Naive thymus-derived CD4-positive, alpha-beta T cell (primary cell): ENCODE data around the gene IRF2. TPM values are rescaled to one million over a fixed set of nuclear protein-coding genes. Genes with fewer than 3 reads are reported as not detected.
"Not testable (repeated sequence)": the region's sequence is repeated elsewhere in the genome, so short reads cannot be mapped to it uniquely, and the experiment has no call there.

Source experiments
- ATAC-seq: fragments of 150-1000 bp; cut with Tn5 transposase; 2 replicates; pipeline ENCODE4 v1.10.0; 2021; ENCODE audit warnings: mild to moderate bottlenecking, moderate library complexity
- CTCF ChIA-PET: fragments of 350-600 bp; sonication (Branson Sonifier 250); formaldehyde crosslinking; loops from one replicate; lab custom pipeline; 2021; ENCODE audit warnings: antibody characterized with exemption; lab: Charles Lee
- POLR2A ChIA-PET: fragments of 350-600 bp; sonication (Branson Sonifier 250); formaldehyde crosslinking; loops from one replicate; lab custom pipeline; 2021; ENCODE audit warnings: antibody characterized with exemption, inconsistent platforms; lab: Charles Lee
- DNase-seq, 9 donors: peaks; one replicate each; pipeline versions ENCODE4 v3.0.0 to v3.0.0-alpha.2; 2020 to 2022; ENCODE audit warnings: mixed read lengths in 1 of 9
- H3K27ac ChIP-seq: one replicate; pipeline ENCODE4 v1.7.0; 2013; ENCODE audit warnings: mild to moderate bottlenecking, low read depth, low read length, moderate library complexity
- H3K27me3 ChIP-seq, 2 donors: one replicate each; pipeline ENCODE4 v1.7.0; 2013; ENCODE audit warnings: low read length in 2 of 2, mild to moderate bottlenecking in 2 of 2, moderate library complexity in 2 of 2; ENCODE audit not compliant: control insufficient read depth in 2 of 2, insufficient read depth in 2 of 2
- H3K36me3 ChIP-seq, 3 experiments: 1 replicate in 2 of 3; 2 replicates in 1 of 3; pipeline ENCODE4 v1.7.0; 2013; ENCODE audit warnings: low read length in 3 of 3, mild to moderate bottlenecking in 3 of 3, moderate library complexity in 1 of 3; ENCODE audit not compliant: insufficient read depth in 3 of 3, control insufficient read depth in 2 of 3
- H3K4me1 ChIP-seq, 2 donors: one replicate each; pipeline ENCODE4 v1.7.0; 2013; ENCODE audit warnings: low read length in 2 of 2, mild to moderate bottlenecking in 2 of 2, moderate library complexity in 1 of 2; ENCODE audit not compliant: control insufficient read depth in 2 of 2, insufficient read depth in 2 of 2
- H3K4me3 ChIP-seq: 2 replicates; pipeline ENCODE4 v1.7.0; 2013; ENCODE audit warnings: mild to moderate bottlenecking, low read length
- H3K9me3 ChIP-seq, 3 experiments: 1 replicate in 2 of 3; 2 replicates in 1 of 3; pipeline ENCODE4 v1.7.0; 2013; ENCODE audit warnings: low read length in 3 of 3; ENCODE audit not compliant: control insufficient read depth in 2 of 3
- H3K27ac Mint-ChIP-seq, 9 donors: one replicate each; pipeline ENCODE4 v1.8.0; 2020 to 2022; ENCODE audit warnings: mixed read lengths in 9 of 9, mild to moderate bottlenecking in 8 of 9, moderate library complexity in 5 of 9, inconsistent platforms in 2 of 9
- H3K27me3 Mint-ChIP-seq, 5 donors: one replicate each; pipeline ENCODE4 v1.8.0; 2021 to 2022; ENCODE audit warnings: mixed read lengths in 5 of 5, mild to moderate bottlenecking in 1 of 5
- H3K36me3 Mint-ChIP-seq, 5 donors: one replicate each; pipeline ENCODE4 v1.8.0; 2020 to 2022; ENCODE audit warnings: mixed read lengths in 5 of 5, mild to moderate bottlenecking in 3 of 5, inconsistent platforms in 1 of 5
- H3K4me1 Mint-ChIP-seq, 7 donors: one replicate each; pipeline ENCODE4 v1.8.0; 2020 to 2022; ENCODE audit warnings: mixed read lengths in 7 of 7, mild to moderate bottlenecking in 3 of 7, inconsistent platforms in 1 of 7
- H3K4me3 Mint-ChIP-seq, 10 donors: one replicate each; pipeline ENCODE4 v1.8.0; 2020 to 2022; ENCODE audit warnings: mild to moderate bottlenecking in 10 of 10, mixed read lengths in 10 of 10, moderate library complexity in 6 of 10, inconsistent platforms in 2 of 10
- H3K9me3 Mint-ChIP-seq, 11 donors: one replicate each; pipeline ENCODE4 v1.8.0; 2020 to 2022; ENCODE audit warnings: mixed read lengths in 11 of 11, mild to moderate bottlenecking in 4 of 11, inconsistent platforms in 1 of 11, moderate library complexity in 1 of 11
- intact Hi-C, 2 donors: fragments of 100-400 bp; cut with micrococcal nuclease; formaldehyde crosslinking; loops; one replicate each; pipeline ENCODE4 v1.15.1; 2023
- polyA plus RNA-seq, 2 donors: library from polyadenylated mRNA; unstranded; fragments of 300-500 nt; fragmentation: Illumina TruSeq; gene quantifications; one replicate each; pipeline ENCODE4 v1.2.3, GENCODE V29; 2021
- total RNA-seq, 6 experiments: library from RNA in 5 of 6; stranded (reverse) in 5 of 6; gene quantifications; 1 replicate in 5 of 6; 2 replicates in 1 of 6; pipeline ENCODE4 v1.2.3 and lab custom pipeline; 2021 to 2026

Gene IRF2
- total and polyA plus RNA-seq, 7 experiments from 2014 or later = 31.2 to 87.0 (median 77.5) TPM

GRCh38 chr4:184376923-184377322 is 97.4 kb downstream of the IRF2 start:
- intact Hi-C loops = no loop called here
- ATAC-seq (no peak), DNase-seq (no peak)
- no peak overlapping the region for H3K4me3 ChIP-seq
- no peaks in the 10 kb centered on the region for H3K9me3 ChIP-seq
- H3K36me3 Mint-ChIP-seq = peaks cover 0 to 49% (median 3%) of the 10 kb centered on the region in 5 donors
- H3K27ac ChIP-seq = no peak overlapping the region
- ChIA-PET POLR2A (interaction anchor here (0.8 kb wide), 1 partner anchor 199 kb away, joined by 3 read pairs; no protein-coding TSS in a partner anchor), CTCF (no interaction called here)
- peaks cover 11 to 33% (median 17%) of the 10 kb centered on the region in 7 donors for H3K4me1 Mint-ChIP-seq
- no peak overlapping the region for H3K27ac Mint-ChIP-seq
- H3K9me3 Mint-ChIP-seq = peaks cover 0 to 19% (median 0%) of the 10 kb centered on the region in 11 donors
- peaks cover 0 to 4% (median 0%) of the 10 kb centered on the region in 3 experiments for H3K36me3 ChIP-seq
- H3K4me3 Mint-ChIP-seq = no peak overlapping the region
- H3K27me3 ChIP-seq = no peaks in the 10 kb centered on the region
- peaks cover 3 to 6% of the 10 kb centered on the region in 2 donors for H3K4me1 ChIP-seq
- no peaks in the 10 kb centered on the region for H3K27me3 Mint-ChIP-seq

DNA sequence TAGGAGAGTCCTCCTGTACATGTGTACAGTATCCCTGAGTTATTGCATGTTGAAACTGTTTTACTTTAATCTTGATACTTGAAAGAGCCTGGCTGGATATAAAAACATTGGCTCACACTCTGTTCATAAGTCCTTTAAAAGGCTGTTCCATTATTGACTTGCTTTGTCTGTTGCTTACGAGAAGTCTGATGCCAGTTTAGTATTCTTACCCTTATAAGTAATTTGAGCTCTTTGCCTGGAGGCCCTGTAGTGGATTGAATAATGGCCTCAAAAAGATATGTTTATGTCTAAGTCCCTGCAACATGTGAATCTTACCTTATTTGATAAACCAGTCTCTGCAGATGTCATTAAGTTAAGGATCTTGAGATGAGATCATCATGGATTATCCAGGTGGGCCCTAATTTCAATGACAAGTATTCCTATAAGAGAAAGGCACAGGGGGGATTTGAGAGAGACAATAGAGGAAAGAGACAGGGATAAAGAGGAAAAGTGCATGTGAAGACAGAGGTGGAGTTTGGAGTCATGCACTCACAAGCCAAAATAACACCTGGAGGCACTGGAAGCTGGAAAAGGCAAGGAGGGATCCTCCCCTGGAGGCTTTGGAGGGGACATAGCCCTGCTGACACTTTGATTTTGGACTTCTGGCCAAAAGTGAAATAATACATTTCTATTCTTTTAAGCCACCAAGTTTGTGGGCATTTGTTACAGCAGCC is 98.1 kb downstream of the IRF2 start:
- Mint-ChIP-seq H3K27ac (peak overlapping the region in 1 of 9 donors; percentile 4), H3K9me3 (peaks cover 0 to 19% (median 0%) of the 10 kb centered on the region in 11 donors), H3K4me1 (peaks cover 6 to 26% (median 11%) of the 10 kb centered on the region in 7 donors), H3K4me3 (no peak overlapping the region), H3K36me3 (peaks cover 0 to 43% (median 0%) of the 10 kb centered on the region in 5 donors), H3K27me3 (no peaks in the 10 kb centered on the region)
- Histone ChIP-seq H3K27ac (no peak overlapping the region), H3K36me3 (peaks cover 0 to 4% (median 0%) of the 10 kb centered on the region in 3 experiments), H3K4me1 (no peaks in the 10 kb centered on the region), H3K9me3 (no peaks in the 10 kb centered on the region), H3K27me3 (no peaks in the 10 kb centered on the region), H3K4me3 (no peak overlapping the region)
- CTCF ChIA-PET = interaction anchor here (0.6 kb wide), 2 partner anchors 86 to 157 kb away, joined by 3 to 4 read pairs; no protein-coding TSS in a partner anchor
- DNase-seq (no peak), ATAC-seq (no peak)
- intact Hi-C loops = no loop called here
- POLR2A ChIA-PET = interaction anchor here (1.0 kb wide), 1 partner anchor 95 kb away, joined by 3 read pairs; no protein-coding TSS in a partner anchor

GRCh38 chr4:184375623-184376022 is 98.7 kb downstream of the IRF2 start:
- not testable (repeated sequence) for ATAC-seq

GRCh38 chr4:184375027-184375426 is 99.3 kb downstream of the IRF2 start:
- intact Hi-C loops = no loop called here
- no peak overlapping the region for H3K4me3 ChIP-seq
- H3K27ac ChIP-seq = no peak overlapping the region

More at GRCh38 chr4:184375623-184376022, 98.7 kb downstream of the IRF2 start:
- H3K27me3 Mint-ChIP-seq, H3K36me3 ChIP-seq, CTCF ChIA-PET, H3K27ac Mint-ChIP-seq, H3K9me3 ChIP-seq, DNase-seq, intact Hi-C loops, H3K27me3 ChIP-seq, H3K4me1 ChIP-seq, H3K4me3 Mint-ChIP-seq, H3K27ac ChIP-seq, H3K4me3 ChIP-seq: not testable (repeated sequence)
- Mint-ChIP-seq H3K9me3 (peaks cover 0 to 16% (median 0%) of the 10 kb centered on the region in 11 donors), H3K36me3 (peaks cover 0 to 38% (median 0%) of the 10 kb centered on the region in 5 donors), H3K4me1 (peaks cover 6 to 22% (median 7%) of the 10 kb centered on the region in 7 donors)
- POLR2A ChIA-PET = interaction anchor here (1.0 kb wide), 1 partner anchor 94 kb away, joined by 3 read pairs; no protein-coding TSS in a partner anchor

DNA sequence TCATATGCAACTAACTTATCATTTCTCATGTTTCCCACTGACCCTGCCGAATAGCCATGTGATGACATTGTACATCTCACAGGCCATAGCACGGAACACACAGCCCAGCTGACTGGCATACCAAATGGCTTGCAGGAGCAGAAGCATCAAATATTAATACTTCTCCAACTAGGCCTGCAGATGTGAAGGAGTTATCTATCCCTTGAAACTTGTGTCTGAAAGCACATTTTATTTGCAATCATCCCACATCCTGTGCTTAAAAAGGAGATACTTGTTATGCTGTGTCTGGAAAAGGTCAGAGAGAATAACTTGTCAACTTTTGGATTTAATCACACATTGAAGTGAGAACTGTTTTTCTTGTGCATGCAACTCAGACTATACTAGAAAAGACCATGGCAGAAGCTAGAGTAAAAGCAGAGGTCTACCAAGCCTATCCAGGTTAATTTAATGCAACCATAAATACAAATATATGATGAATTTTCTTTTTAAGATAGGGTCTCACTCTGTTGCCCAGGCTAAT is 100.4 kb downstream of the IRF2 start:
- DNase-seq (no peak), ATAC-seq (no peak)
- ChIA-PET POLR2A (no interaction called here), CTCF (no interaction called here)
- intact Hi-C loops = no loop called here
- Histone ChIP-seq H3K9me3 (no peaks in the 10 kb centered on the region), H3K27me3 (no peaks in the 10 kb centered on the region), H3K4me1 (no peaks in the 10 kb centered on the region), H3K27ac (no peak overlapping the region), H3K36me3 (no peaks in the 10 kb centered on the region), H3K4me3 (no peak overlapping the region)
- peaks cover 0 to 31% (median 2%) of the 10 kb centered on the region in 5 donors for H3K36me3 Mint-ChIP-seq
- peaks cover 0 to 7% (median 0%) of the 10 kb centered on the region in 11 donors for H3K9me3 Mint-ChIP-seq
- no peaks in the 10 kb centered on the region for H3K27me3 Mint-ChIP-seq
- peaks cover 4 to 22% (median 7%) of the 10 kb centered on the region in 7 donors for H3K4me1 Mint-ChIP-seq
- no peak overlapping the region for H3K27ac Mint-ChIP-seq
- no peak overlapping the region for H3K4me3 Mint-ChIP-seq

More at GRCh38 chr4:184375027-184375426, 99.3 kb downstream of the IRF2 start:
- Mint-ChIP-seq H3K4me3 (no peak overlapping the region), H3K36me3 (peaks cover 0 to 32% (median 0%) of the 10 kb centered on the region in 5 donors), H3K4me1 (peaks cover 4 to 22% (median 7%) of the 10 kb centered on the region in 7 donors), H3K27ac (no peak overlapping the region), H3K27me3 (no peaks in the 10 kb centered on the region), H3K9me3 (peaks cover 0 to 10% (median 0%) of the 10 kb centered on the region in 11 donors)
- ATAC-seq (no peak), DNase-seq (no peak)
- Histone ChIP-seq H3K9me3 (no peaks in the 10 kb centered on the region), H3K4me1 (no peaks in the 10 kb centered on the region), H3K27me3 (no peaks in the 10 kb centered on the region), H3K36me3 (no peaks in the 10 kb centered on the region)
- ChIA-PET CTCF (no interaction called here), POLR2A (no interaction called here)

GRCh38 chr4:184371390-184371787 is 103.0 kb downstream of the IRF2 start:
- DNase-seq = no peak
- Histone ChIP-seq H3K4me1 (no peaks in the 10 kb centered on the region), H3K27ac (no peak overlapping the region), H3K36me3 (no peaks in the 10 kb centered on the region), H3K4me3 (no peak overlapping the region), H3K9me3 (no peaks in the 10 kb centered on the region), H3K27me3 (no peaks in the 10 kb centered on the region)
- no peaks in the 10 kb centered on the region for H3K27me3 Mint-ChIP-seq
- ChIA-PET POLR2A (no interaction called here), CTCF (no interaction called here)
- H3K4me3 Mint-ChIP-seq = no peak overlapping the region
- no peak for ATAC-seq
- peaks cover 0 to 10% (median 0%) of the 10 kb centered on the region in 11 donors for H3K9me3 Mint-ChIP-seq
- H3K4me1 Mint-ChIP-seq = peaks cover 0 to 22% (median 0%) of the 10 kb centered on the region in 7 donors
- H3K27ac Mint-ChIP-seq = no peak overlapping the region
- H3K36me3 Mint-ChIP-seq = peaks cover 0 to 23% (median 10%) of the 10 kb centered on the region in 5 donors
- intact Hi-C loops = no loop called here
